KMS-11 (cell line): ENCODE data around the gene OSCAR.

Source experiments
- H2AFZ ChIP-seq: fragments of 200-600 bp; sonication (generic); 2 replicates; pipeline ENCODE4 v1.6.1; 2016; ENCODE audit warnings: antibody characterized with exemption, mixed run types, low read depth
- H3K27ac ChIP-seq: fragments of 200-600 bp; sonication (generic); 2 replicates; pipeline ENCODE4 v1.6.1; 2016; ENCODE audit warnings: mild to moderate bottlenecking, mixed run types
- H3K27me3 ChIP-seq: fragments of 200-600 bp; sonication (generic); 2 replicates; pipeline ENCODE4 v1.6.1; 2017; ENCODE audit warnings: mild to moderate bottlenecking, low read depth, mixed run types, moderate library complexity; ENCODE audit not compliant: insufficient read depth
- H3K36me3 ChIP-seq: fragments of 200-600 bp; sonication (generic); 2 replicates; pipeline ENCODE4 v1.6.1; 2017; ENCODE audit warnings: mild to moderate bottlenecking, mixed run types; ENCODE audit not compliant: insufficient read depth
- H3K4me1 ChIP-seq: fragments of 200-600 bp; sonication (generic); 2 replicates; pipeline ENCODE4 v1.6.1; 2016; ENCODE audit warnings: mild to moderate bottlenecking, low read depth, mixed run types; ENCODE audit not compliant: poor library complexity, severe bottlenecking
- H3K4me2 ChIP-seq: fragments of 200-600 bp; sonication (generic); 2 replicates; pipeline ENCODE4 v1.7.0; 2016; ENCODE audit warnings: mild to moderate bottlenecking, mixed run types
- H3K4me3 ChIP-seq: fragments of 200-600 bp; sonication (generic); IDR thresholded peaks from 2 replicates; pipeline ENCODE4 v1.6.1; 2017; ENCODE audit warnings: low read depth, low read length, mixed read lengths; ENCODE audit not compliant: insufficient read depth
- H3K79me2 ChIP-seq: fragments of 200-600 bp; sonication (generic); 2 replicates; pipeline ENCODE4 v1.6.1; 2016; ENCODE audit warnings: low read depth, mixed run types; ENCODE audit not compliant: insufficient read depth
- H3K9ac ChIP-seq: fragments of 200-600 bp; sonication (generic); 2 replicates; pipeline ENCODE4 v1.6.1; 2016; ENCODE audit warnings: mild to moderate bottlenecking, mixed run types
- H4K20me1 ChIP-seq: fragments of 200-600 bp; sonication (generic); 2 replicates; pipeline ENCODE4 v1.6.1; 2016; ENCODE audit warnings: mild to moderate bottlenecking, mixed run types; ENCODE audit not compliant: insufficient read depth
- CTCF ChIP-seq: fragments of 200-600 bp; sonication (generic); conservative IDR thresholded peaks from 2 replicates; pipeline ENCODE4 v1.6.1; 2017; ENCODE audit warnings: low read depth, mild to moderate bottlenecking, antibody characterized with exemption, low read length, moderate library complexity, mixed read lengths

Gene OSCAR

GRCh38 chr19:54145541-54146158, 45.0 kb upstream of the OSCAR start:
- Histone ChIP-seq H3K9ac (no peak overlapping the region), H4K20me1 (no peaks in the 10 kb centered on the region), H2AFZ (no peak overlapping the region), H3K4me3 (no peak overlapping the region), H3K27ac (no peak overlapping the region), H3K27me3 (no peaks in the 10 kb centered on the region; the same call in 1 of the 2 replicates), H3K36me3 (peaks cover 3% of the 10 kb centered on the region; the same call in 1 of the 2 replicates), H3K4me2 (no peak overlapping the region), H3K79me2 (peaks cover 24% of the 10 kb centered on the region), H3K4me1 (no peaks in the 10 kb centered on the region)
- no peak for TF ChIP-seq CTCF

GRCh38 chr19:54142166-54142780, 41.7 kb upstream of the OSCAR start:
- Histone ChIP-seq H3K4me3 (no peak overlapping the region), H2AFZ (no peak overlapping the region), H3K4me1 (peaks cover 8% of the 10 kb centered on the region), H3K36me3 (peaks cover 3% of the 10 kb centered on the region; the same call in 1 of the 2 replicates), H3K9ac (no peak overlapping the region), H4K20me1 (no peaks in the 10 kb centered on the region), H3K79me2 (peaks cover 53% of the 10 kb centered on the region), H3K4me2 (no peak overlapping the region), H3K27ac (no peak overlapping the region), H3K27me3 (no peaks in the 10 kb centered on the region; the same call in 1 of the 2 replicates)
- TF ChIP-seq CTCF = no peak

GRCh38 chr19:54141356-54141755, 40.8 kb upstream of the OSCAR start:
- no peak overlapping the region for H3K4me3 ChIP-seq
- no peaks in the 10 kb centered on the region for H4K20me1 ChIP-seq
- peaks cover 53% of the 10 kb centered on the region for H3K79me2 ChIP-seq
- TF ChIP-seq CTCF = no peak
- peaks cover 8% of the 10 kb centered on the region for H3K4me1 ChIP-seq
- H2AFZ ChIP-seq = no peak overlapping the region
- no peaks in the 10 kb centered on the region; the same call in 1 of the 2 replicates for H3K27me3 ChIP-seq
- H3K9ac ChIP-seq = no peak overlapping the region
- no peak overlapping the region for H3K4me2 ChIP-seq
- no peak overlapping the region for H3K27ac ChIP-seq
- peaks cover 3% of the 10 kb centered on the region; the same call in 1 of the 2 replicates for H3K36me3 ChIP-seq

GRCh38 chr19:54138489-54139256, 38.1 kb upstream of the OSCAR start:
- H3K36me3 ChIP-seq = no peaks in the 10 kb centered on the region
- H3K4me3 ChIP-seq = peak overlapping the region; percentile 31
- H3K79me2 ChIP-seq = peaks cover 53% of the 10 kb centered on the region
- TF ChIP-seq CTCF = no peak
- peak overlapping the region; percentile 43 for H3K4me2 ChIP-seq
- H4K20me1 ChIP-seq = no peaks in the 10 kb centered on the region
- no peak overlapping the region for H3K27ac ChIP-seq
- no peaks in the 10 kb centered on the region for H3K27me3 ChIP-seq
- peak overlapping the region; percentile 99 for H3K9ac ChIP-seq
- no peak overlapping the region for H2AFZ ChIP-seq
- peaks cover 16% of the 10 kb centered on the region for H3K4me1 ChIP-seq
